Keratinocyte (primary cell): Measurements from ENCODE around the gene DCAF8. TPM values are rescaled to one million over a fixed set of nuclear protein-coding genes. Genes with fewer than 3 reads are reported as not detected.

Source experiments
- DNase-seq: peaks from one replicate; pipeline ENCODE4 v3.0.0-alpha.2; 2011; ENCODE audit warnings: low read depth, missing footprints, low spot score
- FAIRE-seq: peaks from 2 replicates; lab custom pipeline; 2011; peaks lifted over from hg19 to GRCh38; lab: Jason Lieb, UNC
- H2AFZ ChIP-seq: 2 replicates; pipeline ENCODE4 v1.6.0; 2012; ENCODE audit warnings: low read length, control low read depth, inconsistent platforms; ENCODE audit not compliant: control insufficient read depth
- H3K27ac ChIP-seq: 2 replicates; pipeline ENCODE4 v1.5.1; 2011; ENCODE audit warnings: low read length; ENCODE audit not compliant: control insufficient read depth, insufficient read depth
- H3K27me3 ChIP-seq: 3 replicates; pipeline ENCODE4 v1.6.0; 2011; ENCODE audit warnings: low read length; ENCODE audit not compliant: control insufficient read depth, insufficient read depth; ENCODE audit errors: extremely low read depth
- H3K36me3 ChIP-seq, 2 experiments: 2 replicates in 1 of 2; 3 replicates in 1 of 2; pipeline ENCODE4 v1.5.1; 2011; ENCODE audit warnings: low read length in 2 of 2, mild to moderate bottlenecking in 1 of 2; ENCODE audit not compliant: control insufficient read depth in 2 of 2, insufficient read depth in 2 of 2; ENCODE audit errors: extremely low read depth in 1 of 2
- H3K4me1 ChIP-seq: 3 replicates; pipeline ENCODE4 v1.5.1; 2011; ENCODE audit warnings: low read length; ENCODE audit not compliant: control insufficient read depth, insufficient read depth; ENCODE audit errors: extremely low read depth
- H3K4me2 ChIP-seq: 3 replicates; pipeline ENCODE4 v1.6.0; 2011; ENCODE audit warnings: low read depth, low read length; ENCODE audit not compliant: control insufficient read depth, insufficient read depth; ENCODE audit errors: extremely low read depth
- H3K4me3 ChIP-seq, 3 experiments: fragments of 200-600 bp in 1 of 3; sonication (generic) in 1 of 3; 2 replicates in 2 of 3; 3 replicates in 1 of 3; pipeline ENCODE4 v1.5.1; 2011 to 2016; ENCODE audit warnings: low read length in 3 of 3, mild to moderate bottlenecking in 3 of 3, control low read depth in 2 of 3, inconsistent platforms in 1 of 3, low read depth in 1 of 3, mixed read lengths in 1 of 3, mixed run types in 1 of 3, moderate library complexity in 1 of 3; ENCODE audit not compliant: control insufficient read depth in 2 of 3, insufficient read depth in 2 of 3; ENCODE audit errors: extremely low read depth in 1 of 3
- H3K79me2 ChIP-seq: 2 replicates; pipeline ENCODE4 v1.6.0; 2012; ENCODE audit warnings: low read length; ENCODE audit not compliant: control insufficient read depth, insufficient read depth
- H3K9ac ChIP-seq: 3 replicates; pipeline ENCODE4 v1.6.0; 2011; ENCODE audit warnings: low read length; ENCODE audit not compliant: control insufficient read depth, insufficient read depth; ENCODE audit errors: extremely low read depth
- H3K9me1 ChIP-seq: 3 replicates; pipeline ENCODE4 v1.6.0; 2011; ENCODE audit warnings: low read length; ENCODE audit not compliant: control insufficient read depth, insufficient read depth; ENCODE audit errors: extremely low read depth
- H3K9me3 ChIP-seq: 2 replicates; pipeline ENCODE4 v1.5.1; 2012; ENCODE audit warnings: low read depth, low read length; ENCODE audit not compliant: control insufficient read depth
- H4K20me1 ChIP-seq: 3 replicates; pipeline ENCODE4 v1.6.0; 2011; ENCODE audit warnings: low read length; ENCODE audit not compliant: control insufficient read depth, insufficient read depth; ENCODE audit errors: extremely low read depth
- EZH2 ChIP-seq: IDR thresholded peaks from one replicate; pipeline ENCODE4 v1.6.1; 2012; ENCODE audit warnings: inconsistent platforms, mild to moderate bottlenecking, low read length, moderate library complexity
- dilution Hi-C: fragments of 300-500 bp; cut with MboI; formaldehyde crosslinking; loops from one replicate; pipeline ENCODE4 v1.7.0; 2020; ENCODE audit warnings: low sequenced_read_pairs; ENCODE audit not compliant: extremely low pct_ligation_motif_present
- polyA minus RNA-seq, 3 experiments: library from RNA; depleted of rRNA, polyadenylated mRNA; stranded (reverse); fragments of >200 nt; gene quantifications; 1 replicate in 1 of 3; 2 replicates in 1 of 3; 3 replicates in 1 of 3; pipeline ENCODE4 v1.2.3, GENCODE V29; 2011
- polyA plus RNA-seq, 5 experiments: library from polyadenylated mRNA; depleted of rRNA in 3 of 5; stranded (reverse) in 3 of 5; stranded (forward) in 1 of 5; unstranded in 1 of 5; fragments of >200 nt; gene quantifications; 1 replicate in 1 of 5; 2 replicates in 3 of 5; 3 replicates in 1 of 5; pipeline versions ENCODE4 v1.2.1 to v1.2.3, GENCODE V29; 2011 to 2012; ENCODE audit warnings: missing spikeins in 2 of 5, low read depth in 1 of 5, low replicate concordance in 1 of 5
- TF ChIP-seq, protein P1 (sequence below), 3 experiments: IDR thresholded peaks in 1 of 3; conservative IDR thresholded peaks in 1 of 3; optimal IDR thresholded peaks in 1 of 3; 2 replicates in 2 of 3; 3 replicates in 1 of 3; pipeline versions ENCODE3 to v1.5.1; 2011; ENCODE audit warnings: low read length in 3 of 3, mild to moderate bottlenecking in 3 of 3, moderate library complexity in 2 of 3, control low read depth in 1 of 3, inconsistent platforms in 1 of 3; ENCODE audit not compliant: insufficient read depth in 2 of 3; ENCODE audit errors: extremely low read depth in 1 of 3

DCAF8 gene
- polyA plus RNA-seq: 59.5 to 83.1 TPM (median 81.2 TPM) in 3 replicates
- 84.1 TPM for polyA plus RNA-seq (2011; ENCODE audit: low read depth)
- polyA plus RNA-seq (2011; cell fraction: cytosol; rRNA removed): 30.7 and 30.8 TPM in 2 replicates
- polyA plus RNA-seq (2011; cell fraction: nucleus; rRNA removed): 297 and 298 TPM in 2 replicates
- polyA plus RNA-seq (2012; ENCODE audit: low replicate concordance): 47.6 and 69.9 TPM in 2 replicates
- 69.9 to 74.0 TPM (median 71.2 TPM) in 3 replicates for polyA minus RNA-seq
- polyA minus RNA-seq (2011; cell fraction: cytosol; rRNA and poly(A)+ RNA removed): 31.5 TPM
- 62.9 and 119 TPM in 2 replicates for polyA minus RNA-seq (2011; cell fraction: nucleus; rRNA and poly(A)+ RNA removed)

GRCh38 chr1:160261893-160262794, at the start of gene DCAF8:
TSS of gene DCAF8 (minus strand) at chr1:160262549. CDS start at chr1:160244008, 18,541 bp downstream.
- FAIRE-seq: peak; percentile 9
- H3K79me2 ChIP-seq: peaks cover 38% of the 10 kb centered on the region

GRCh38 chr1:160309571-160309970, 47.2 kb upstream of the DCAF8 start:
- H4K20me1 ChIP-seq: no peaks in the 10 kb centered on the region
- no peaks in the 10 kb centered on the region for H3K79me2 ChIP-seq
- H3K4me1 ChIP-seq: no peaks in the 10 kb centered on the region
- TF ChIP-seq, protein P1, sequence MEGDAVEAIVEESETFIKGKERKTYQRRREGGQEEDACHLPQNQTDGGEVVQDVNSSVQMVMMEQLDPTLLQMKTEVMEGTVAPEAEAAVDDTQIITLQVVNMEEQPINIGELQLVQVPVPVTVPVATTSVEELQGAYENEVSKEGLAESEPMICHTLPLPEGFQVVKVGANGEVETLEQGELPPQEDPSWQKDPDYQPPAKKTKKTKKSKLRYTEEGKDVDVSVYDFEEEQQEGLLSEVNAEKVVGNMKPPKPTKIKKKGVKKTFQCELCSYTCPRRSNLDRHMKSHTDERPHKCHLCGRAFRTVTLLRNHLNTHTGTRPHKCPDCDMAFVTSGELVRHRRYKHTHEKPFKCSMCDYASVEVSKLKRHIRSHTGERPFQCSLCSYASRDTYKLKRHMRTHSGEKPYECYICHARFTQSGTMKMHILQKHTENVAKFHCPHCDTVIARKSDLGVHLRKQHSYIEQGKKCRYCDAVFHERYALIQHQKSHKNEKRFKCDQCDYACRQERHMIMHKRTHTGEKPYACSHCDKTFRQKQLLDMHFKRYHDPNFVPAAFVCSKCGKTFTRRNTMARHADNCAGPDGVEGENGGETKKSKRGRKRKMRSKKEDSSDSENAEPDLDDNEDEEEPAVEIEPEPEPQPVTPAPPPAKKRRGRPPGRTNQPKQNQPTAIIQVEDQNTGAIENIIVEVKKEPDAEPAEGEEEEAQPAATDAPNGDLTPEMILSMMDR (optimal IDR thresholded peaks at IDR 0.05 in 1 of 3, IDR thresholded peaks at IDR 0.05 in 1 of 3, conservative IDR thresholded peaks at IDR 0.05 in 1 of 3; ENCODE audit: extremely low read depth in 1 of 3, insufficient read depth in 2 of 3, low read length in 3 of 3): no peak
- TF ChIP-seq EZH2: no peak
- FAIRE-seq (no peak), DNase-seq (no peak)
- no peak overlapping the region for H3K4me3 ChIP-seq
- H3K9ac ChIP-seq: no peak overlapping the region
- no peak overlapping the region for H3K27ac ChIP-seq
- H3K36me3 ChIP-seq: peaks cover 44 to 50% of the 10 kb centered on the region in 2 experiments
- H3K9me1 ChIP-seq: no peaks in the 10 kb centered on the region
- dilution Hi-C loops: no loop called here
- H3K27me3 ChIP-seq: no peaks in the 10 kb centered on the region
- no peaks in the 10 kb centered on the region for H3K9me3 ChIP-seq
- H2AFZ ChIP-seq: no peak overlapping the region
- no peak overlapping the region for H3K4me2 ChIP-seq

More at GRCh38 chr1:160261893-160262794, at the start of gene DCAF8:
- Histone ChIP-seq H3K9me3 (no peaks in the 10 kb centered on the region), H3K36me3 (peaks cover 1 to 7% of the 10 kb centered on the region in 2 experiments), H3K9ac (peak within 1 kb of the TSS; percentile 100), H3K27ac (peak within 1 kb of the TSS; percentile 100), H4K20me1 (peaks cover 6% of the 10 kb centered on the region), H3K4me3 (peak within 1 kb of the TSS; percentile 95 to 100 (median 99)), H3K4me1 (peaks cover 22% of the 10 kb centered on the region), H3K27me3 (no peaks in the 10 kb centered on the region), H3K4me2 (peak within 1 kb of the TSS; percentile 99), H3K9me1 (no peaks in the 10 kb centered on the region), H2AFZ (peak within 1 kb of the TSS; percentile 98)
- DNase-seq: peak; percentile 81
- TF ChIP-seq, protein P1 (optimal IDR thresholded peaks at IDR 0.05 in 1 of 3, IDR thresholded peaks at IDR 0.05 in 1 of 3, conservative IDR thresholded peaks at IDR 0.05 in 1 of 3; ENCODE audit: extremely low read depth in 1 of 3, insufficient read depth in 2 of 3, low read length in 3 of 3): no peak
- dilution Hi-C loops: no loop called here
